Kidney (tissue), 14 donors: ENCODE results near the gene NSG1. TPM values are rescaled to one million over a fixed set of nuclear protein-coding genes. Genes with fewer than 3 reads are reported as not detected.
A peak's percentile ranks its signal among the peaks of the same experiment; 100 is the strongest.

ENCODE experiments used
- DNase-seq, 5 donors: peaks; one replicate each; pipeline ENCODE4 v3.0.0-alpha.2; 2013 to 2020
- FAIRE-seq: peaks from 2 replicates; lab custom pipeline; 2012; peaks lifted over from hg19 to GRCh38; lab: Jason Lieb, UNC
- H3K27ac ChIP-seq, 2 donors: one replicate each; pipeline ENCODE4 v1.7.0; 2013; ENCODE audit warnings: low read depth in 2 of 2, low read length in 2 of 2, inconsistent platforms in 1 of 2
- H3K27me3 ChIP-seq: one replicate; pipeline ENCODE4 v1.7.1; 2013; ENCODE audit warnings: low read length, inconsistent platforms; ENCODE audit not compliant: control insufficient read depth, insufficient read depth
- H3K36me3 ChIP-seq, 3 donors: one replicate each; pipeline versions ENCODE4 v1.7.0 to v1.7.1; 2013; ENCODE audit warnings: low read length in 3 of 3, control low read depth in 1 of 3, inconsistent platforms in 1 of 3; ENCODE audit not compliant: insufficient read depth in 3 of 3, control insufficient read depth in 2 of 3
- H3K4me1 ChIP-seq, 3 donors: one replicate each; pipeline versions ENCODE4 v1.7.0 to v1.7.1; 2013; ENCODE audit warnings: low read length in 3 of 3, inconsistent platforms in 1 of 3, low read depth in 1 of 3; ENCODE audit not compliant: control insufficient read depth in 2 of 3, insufficient read depth in 2 of 3
- H3K4me3 ChIP-seq, 3 donors: one replicate each; pipeline versions ENCODE4 v1.7.0 to v1.8.1; 2013; ENCODE audit warnings: low read length in 3 of 3, control low read depth in 1 of 3, inconsistent platforms in 1 of 3
- H3K9ac ChIP-seq, 3 donors: one replicate each; pipeline versions ENCODE4 v1.7.0 to v1.7.1; 2013; ENCODE audit warnings: low read length in 3 of 3, control low read depth in 1 of 3, inconsistent platforms in 1 of 3
- H3K9me3 ChIP-seq, 3 donors: one replicate each; pipeline versions ENCODE4 v1.7.0 to v1.7.1; 2013; ENCODE audit warnings: low read length in 3 of 3, control low read depth in 1 of 3, inconsistent platforms in 1 of 3; ENCODE audit not compliant: control insufficient read depth in 2 of 3, insufficient read depth in 1 of 3
- intact Hi-C: fragments of 100-400 bp; cut with DNase I; formaldehyde crosslinking; loops from one replicate; pipeline ENCODE4 v1.11.1; 2022
- polyA plus RNA-seq: library from polyadenylated mRNA; stranded (reverse); fragments of 350-450 nt; fragmentation: Illumina TruSeq; extraction: RNeasy Lipid Tissue Mini Kit (QIAGEN cat#74804); gene quantifications from one replicate; pipeline ENCODE4 v1.2.3, GENCODE V29; 2014; ENCODE audit warnings: low read depth, low replicate concordance; ENCODE audit not compliant: insufficient read depth
- total RNA-seq: library from RNA; stranded (reverse); fragmentation: NEBNext Ultra II Directional; extraction: Animal tissue kit (Norgen Biotek cat#: 25700); gene quantifications from one replicate; pipeline ENCODE4 v1.2.1, GENCODE V29; 2021
- TF ChIP-seq, protein P1 (sequence below): IDR thresholded peaks from 3 replicates; pipeline ENCODE4 v1.5.1; 2012; ENCODE audit warnings: mild to moderate bottlenecking, moderate library complexity, borderline replicate concordance; ENCODE audit not compliant: insufficient read depth; ENCODE audit errors: extremely low read depth
- donor health status: control.
- donor health status: control.
- donor health status: control.
- donor health status: control.
- donor health status: control.
- donor health status: DM: yes; HTN: yes; CAD: no.
- donor health status: Normal renal cell carcinoma (clear cell type).

Gene NSG1
- total and polyA plus RNA-seq, 2 donors from 2014 or later: 4.7 to 9.5 TPM

DNA sequence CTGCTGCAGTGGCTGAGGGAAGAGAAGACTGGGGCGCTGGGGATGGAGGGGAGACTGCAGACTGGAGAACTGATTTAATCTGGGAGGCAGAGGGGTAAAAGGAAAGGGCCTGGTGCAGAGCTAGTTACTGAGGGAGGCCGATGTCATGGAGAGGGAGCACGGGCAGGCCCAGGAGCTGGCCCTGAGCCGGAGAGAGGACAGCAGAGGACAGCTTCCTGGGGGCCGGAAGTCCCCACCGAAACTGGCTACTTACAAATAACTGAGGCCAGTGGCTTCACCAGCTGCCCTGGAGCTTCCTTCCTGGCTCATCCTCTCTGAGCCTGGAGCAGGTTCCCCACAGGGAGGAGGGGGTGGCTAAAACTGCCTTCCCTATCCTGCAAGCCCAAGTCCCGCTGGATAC, 26.9 kb downstream of the NSG1 start:
- H3K4me1 ChIP-seq: no peaks in the 10 kb centered on the region
- FAIRE-seq (no peak), DNase-seq (peak in 1 of 5 donors; percentile 39)
- no peak overlapping the region for H3K9ac ChIP-seq
- TF ChIP-seq, protein P1, sequence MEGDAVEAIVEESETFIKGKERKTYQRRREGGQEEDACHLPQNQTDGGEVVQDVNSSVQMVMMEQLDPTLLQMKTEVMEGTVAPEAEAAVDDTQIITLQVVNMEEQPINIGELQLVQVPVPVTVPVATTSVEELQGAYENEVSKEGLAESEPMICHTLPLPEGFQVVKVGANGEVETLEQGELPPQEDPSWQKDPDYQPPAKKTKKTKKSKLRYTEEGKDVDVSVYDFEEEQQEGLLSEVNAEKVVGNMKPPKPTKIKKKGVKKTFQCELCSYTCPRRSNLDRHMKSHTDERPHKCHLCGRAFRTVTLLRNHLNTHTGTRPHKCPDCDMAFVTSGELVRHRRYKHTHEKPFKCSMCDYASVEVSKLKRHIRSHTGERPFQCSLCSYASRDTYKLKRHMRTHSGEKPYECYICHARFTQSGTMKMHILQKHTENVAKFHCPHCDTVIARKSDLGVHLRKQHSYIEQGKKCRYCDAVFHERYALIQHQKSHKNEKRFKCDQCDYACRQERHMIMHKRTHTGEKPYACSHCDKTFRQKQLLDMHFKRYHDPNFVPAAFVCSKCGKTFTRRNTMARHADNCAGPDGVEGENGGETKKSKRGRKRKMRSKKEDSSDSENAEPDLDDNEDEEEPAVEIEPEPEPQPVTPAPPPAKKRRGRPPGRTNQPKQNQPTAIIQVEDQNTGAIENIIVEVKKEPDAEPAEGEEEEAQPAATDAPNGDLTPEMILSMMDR: no peak
- peaks cover 0 to 5% (median 3%) of the 10 kb centered on the region in 3 donors for H3K36me3 ChIP-seq
- no peak overlapping the region for H3K27ac ChIP-seq
- no peak overlapping the region for H3K4me3 ChIP-seq
- no peaks in the 10 kb centered on the region for H3K9me3 ChIP-seq
- H3K27me3 ChIP-seq: no peaks in the 10 kb centered on the region
- intact Hi-C loops: no loop called here

- Histone ChIP-seq H3K36me3 (peaks cover 0 to 19% (median 14%) of the 10 kb centered on the region in 3 donors), H3K4me3 (no peak overlapping the region), H3K9ac (no peak overlapping the region), H3K9me3 (no peaks in the 10 kb centered on the region), H3K27me3 (no peaks in the 10 kb centered on the region), H3K4me1 (no peaks in the 10 kb centered on the region), H3K27ac (no peak overlapping the region)
- DNase-seq: peak in 2 of 5 donors; percentile 34 to 74
- TF ChIP-seq, protein P1: no peak
- FAIRE-seq: no peak
- intact Hi-C loops: no loop called here
Observed at GRCh38 chr4:4415107-4415805, 28.4 kb downstream of the NSG1 start.

- FAIRE-seq: no peak
- Histone ChIP-seq H3K36me3 (peaks cover 0 to 26% (median 18%) of the 10 kb centered on the region in 3 donors), H3K9me3 (no peaks in the 10 kb centered on the region), H3K4me1 (no peaks in the 10 kb centered on the region), H3K4me3 (no peak overlapping the region), H3K27me3 (no peaks in the 10 kb centered on the region), H3K27ac (no peak overlapping the region), H3K9ac (no peak overlapping the region)
- TF ChIP-seq, protein P1: no peak
- intact Hi-C loops: no loop called here
- DNase-seq: peak in 2 of 5 donors; percentile 34 to 35
Observed at GRCh38 chr4:4415806-4416805, 29.2 kb downstream of the NSG1 start.
